HepG2 (cell line): Measurements from ENCODE around the gene DDO. TPM values are rescaled to one million over a fixed set of nuclear protein-coding genes. Genes with fewer than 3 reads are reported as not detected.

Experiments used
- ASH2L ChIP-seq: fragments of 300-600, 200-600 bp; sonication (generic); IDR thresholded peaks from 2 replicates; pipeline ENCODE4 v1.7.0; 2017; ENCODE audit warnings: low read depth, mild to moderate bottlenecking, moderate library complexity, mixed read lengths, low read length; ENCODE audit not compliant: insufficient read length
- BRCA1 ChIP-seq: sonication (generic); formaldehyde crosslinking; IDR thresholded peaks from 2 replicates; pipeline ENCODE4 v1.4.0; 2020; ENCODE audit warnings: missing genetic modification reagents
- CBFB ChIP-seq: sonication (generic); formaldehyde crosslinking; IDR thresholded peaks from 2 replicates; pipeline ENCODE4 v1.4.0; 2020; ENCODE audit warnings: missing genetic modification reagents
- HNF4A ChIP-seq: sonication (generic); formaldehyde crosslinking; IDR thresholded peaks from 2 replicates; pipeline ENCODE4 v1.4.0; 2020; ENCODE audit warnings: missing genetic modification reagents
- IRX3 ChIP-seq: sonication (generic); formaldehyde crosslinking; IDR thresholded peaks from 2 replicates; pipeline ENCODE4 v1.8.1; 2023; ENCODE audit warnings: mild to moderate bottlenecking, low read depth, missing genetic modification reagents, borderline replicate concordance
- KDM3A ChIP-seq: IDR thresholded peaks from 2 replicates; pipeline ENCODE4 v1.6.1; 2018; ENCODE audit warnings: low read depth, missing compliant biosample characterization
- MEIS1 ChIP-seq: sonication (generic); formaldehyde crosslinking; IDR thresholded peaks from 2 replicates; pipeline ENCODE4 v1.9.0; 2021; ENCODE audit warnings: mild to moderate bottlenecking, missing genetic modification reagents, moderate library complexity, borderline replicate concordance
- POLR2A ChIP-seq, 2 experiments: IDR thresholded peaks; 2 replicates each; pipeline ENCODE4 v1.6.1; 2011; ENCODE audit warnings: low read depth in 2 of 2, low read length in 2 of 2, mild to moderate bottlenecking in 1 of 2, moderate library complexity in 1 of 2; ENCODE audit not compliant: insufficient read depth in 1 of 2
- POLR2AphosphoS5 ChIP-seq: IDR thresholded peaks from 2 replicates; pipeline ENCODE4 v1.6.1; 2012; ENCODE audit warnings: low read depth, low read length
- SALL1 ChIP-seq: sonication (generic); formaldehyde crosslinking; IDR thresholded peaks from 2 replicates; pipeline ENCODE4 v1.8.0; 2022; ENCODE audit warnings: mild to moderate bottlenecking, missing genetic modification reagents
- ZKSCAN8 ChIP-seq: IDR thresholded peaks from 2 replicates; pipeline ENCODE4 v1.6.1; 2016; ENCODE audit warnings: borderline replicate concordance, missing genetic modification reagents, missing compliant biosample characterization
- ZNF350 ChIP-seq: sonication (generic); formaldehyde crosslinking; IDR thresholded peaks from 2 replicates; pipeline ENCODE4 v1.4.0; 2020; ENCODE audit warnings: mild to moderate bottlenecking, low read depth, missing genetic modification reagents, borderline replicate concordance
- ZZZ3 ChIP-seq: sonication (generic); formaldehyde crosslinking; IDR thresholded peaks from 2 replicates; pipeline ENCODE4 v1.4.0; 2020; ENCODE audit warnings: missing genetic modification reagents, mild to moderate bottlenecking, borderline replicate concordance
- polyA plus RNA-seq, 8 experiments: library from polyadenylated mRNA; depleted of rRNA in 3 of 8; stranded (reverse) in 7 of 8; unstranded in 1 of 8; fragments of >200 nt; fragmentation: Illumina TruSeq in 4 of 8; extraction: Trizol in 4 of 8; gene quantifications; 2 replicates each; pipeline versions ENCODE4 v1.2.1 to v1.2.3, GENCODE V29; 2011 to 2016; ENCODE audit warnings: low read depth in 4 of 8, missing spikeins in 1 of 8, mixed read lengths in 1 of 8; ENCODE audit not compliant: insufficient read depth in 1 of 8
- total RNA-seq, 5 experiments: library from RNA; depleted of rRNA; stranded (reverse); fragments of >200 nt; fragmentation: Illumina TruSeq; extraction: Trizol; gene quantifications; 2 replicates each; pipeline ENCODE4 v1.2.3, GENCODE V29; 2016; ENCODE audit warnings: low read depth in 1 of 5
- TF ChIP-seq, protein P1 (sequence below): sonication (generic); formaldehyde crosslinking; conservative IDR thresholded peaks from 2 replicates; pipeline ENCODE4 v1.4.0; 2020; ENCODE audit warnings: mild to moderate bottlenecking, missing genetic modification reagents, moderate library complexity
- TF ChIP-seq, protein P2 (sequence below), 2 experiments: IDR thresholded peaks; 2 replicates each; pipeline ENCODE4 v1.6.1; 2011 to 2012; ENCODE audit warnings: low read length in 2 of 2, borderline replicate concordance in 1 of 2, low read depth in 1 of 2, mild to moderate bottlenecking in 1 of 2, moderate library complexity in 1 of 2
- TF ChIP-seq, protein P3 (sequence below): IDR thresholded peaks from 2 replicates; pipeline ENCODE4 v1.6.1; 2018; ENCODE audit warnings: missing genetic modification reagents, mild to moderate bottlenecking, missing compliant biosample characterization
- TF ChIP-seq, protein P4 (sequence below): sonication (generic); formaldehyde crosslinking; IDR thresholded peaks from 2 replicates; pipeline ENCODE4 v1.9.0; 2022; ENCODE audit warnings: low read depth, missing genetic modification reagents
- TF ChIP-seq, protein P5 (sequence below): IDR thresholded peaks from 2 replicates; pipeline ENCODE4 v1.6.1; 2012; ENCODE audit warnings: inconsistent platforms

Gene DDO
- total and polyA plus RNA-seq, 2 of the 13 experiments (the other 11 are each of a cell fraction or from before 2014, with no cell fraction given), result 6.1 to 10.3 TPM

DNA sequence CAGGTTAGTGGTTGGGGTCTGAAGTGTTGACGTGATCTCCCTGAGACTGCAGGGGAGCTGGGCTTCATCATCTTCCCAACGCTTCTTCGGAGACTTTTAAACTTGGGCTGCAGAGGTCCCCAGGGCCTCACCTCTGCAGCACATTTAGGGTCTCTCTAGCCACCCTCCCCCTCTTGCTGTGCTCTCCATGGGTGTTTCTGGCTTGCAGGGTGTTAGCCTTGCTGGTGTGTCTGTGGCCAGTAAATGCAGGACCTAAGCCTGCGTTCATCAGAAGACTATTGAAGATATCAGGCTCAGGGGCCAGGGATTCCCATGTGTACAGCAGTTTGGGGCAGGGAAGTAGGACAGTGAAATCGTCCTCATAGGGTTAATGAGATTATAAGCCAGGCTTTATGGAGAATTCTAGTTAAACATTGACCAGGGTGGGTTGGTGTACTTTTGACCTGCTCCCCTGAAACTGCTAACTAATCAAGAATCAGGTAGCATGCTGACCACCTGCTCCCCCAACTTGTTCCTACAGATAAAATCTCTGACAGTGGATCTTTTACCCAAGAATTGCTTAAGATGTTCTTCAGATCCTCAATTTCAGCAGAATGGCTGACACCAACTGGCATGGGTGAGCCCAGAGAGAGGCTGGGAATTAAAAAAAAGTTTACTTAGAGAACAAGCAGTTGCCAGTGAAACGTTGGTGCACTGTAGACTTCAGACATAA lies 3.8 kb upstream of the DDO start (continued):
- TF ChIP-seq, protein P1, sequence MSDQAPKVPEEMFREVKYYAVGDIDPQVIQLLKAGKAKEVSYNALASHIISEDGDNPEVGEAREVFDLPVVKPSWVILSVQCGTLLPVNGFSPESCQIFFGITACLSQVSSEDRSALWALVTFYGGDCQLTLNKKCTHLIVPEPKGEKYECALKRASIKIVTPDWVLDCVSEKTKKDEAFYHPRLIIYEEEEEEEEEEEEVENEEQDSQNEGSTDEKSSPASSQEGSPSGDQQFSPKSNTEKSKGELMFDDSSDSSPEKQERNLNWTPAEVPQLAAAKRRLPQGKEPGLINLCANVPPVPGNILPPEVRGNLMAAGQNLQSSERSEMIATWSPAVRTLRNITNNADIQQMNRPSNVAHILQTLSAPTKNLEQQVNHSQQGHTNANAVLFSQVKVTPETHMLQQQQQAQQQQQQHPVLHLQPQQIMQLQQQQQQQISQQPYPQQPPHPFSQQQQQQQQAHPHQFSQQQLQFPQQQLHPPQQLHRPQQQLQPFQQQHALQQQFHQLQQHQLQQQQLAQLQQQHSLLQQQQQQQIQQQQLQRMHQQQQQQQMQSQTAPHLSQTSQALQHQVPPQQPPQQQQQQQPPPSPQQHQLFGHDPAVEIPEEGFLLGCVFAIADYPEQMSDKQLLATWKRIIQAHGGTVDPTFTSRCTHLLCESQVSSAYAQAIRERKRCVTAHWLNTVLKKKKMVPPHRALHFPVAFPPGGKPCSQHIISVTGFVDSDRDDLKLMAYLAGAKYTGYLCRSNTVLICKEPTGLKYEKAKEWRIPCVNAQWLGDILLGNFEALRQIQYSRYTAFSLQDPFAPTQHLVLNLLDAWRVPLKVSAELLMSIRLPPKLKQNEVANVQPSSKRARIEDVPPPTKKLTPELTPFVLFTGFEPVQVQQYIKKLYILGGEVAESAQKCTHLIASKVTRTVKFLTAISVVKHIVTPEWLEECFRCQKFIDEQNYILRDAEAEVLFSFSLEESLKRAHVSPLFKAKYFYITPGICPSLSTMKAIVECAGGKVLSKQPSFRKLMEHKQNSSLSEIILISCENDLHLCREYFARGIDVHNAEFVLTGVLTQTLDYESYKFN (CRISPR knock-in tag), result peak; percentile 99
- TF ChIP-seq ZZZ3 (CRISPR knock-in tag), result no peak
- TF ChIP-seq, protein P2, sequence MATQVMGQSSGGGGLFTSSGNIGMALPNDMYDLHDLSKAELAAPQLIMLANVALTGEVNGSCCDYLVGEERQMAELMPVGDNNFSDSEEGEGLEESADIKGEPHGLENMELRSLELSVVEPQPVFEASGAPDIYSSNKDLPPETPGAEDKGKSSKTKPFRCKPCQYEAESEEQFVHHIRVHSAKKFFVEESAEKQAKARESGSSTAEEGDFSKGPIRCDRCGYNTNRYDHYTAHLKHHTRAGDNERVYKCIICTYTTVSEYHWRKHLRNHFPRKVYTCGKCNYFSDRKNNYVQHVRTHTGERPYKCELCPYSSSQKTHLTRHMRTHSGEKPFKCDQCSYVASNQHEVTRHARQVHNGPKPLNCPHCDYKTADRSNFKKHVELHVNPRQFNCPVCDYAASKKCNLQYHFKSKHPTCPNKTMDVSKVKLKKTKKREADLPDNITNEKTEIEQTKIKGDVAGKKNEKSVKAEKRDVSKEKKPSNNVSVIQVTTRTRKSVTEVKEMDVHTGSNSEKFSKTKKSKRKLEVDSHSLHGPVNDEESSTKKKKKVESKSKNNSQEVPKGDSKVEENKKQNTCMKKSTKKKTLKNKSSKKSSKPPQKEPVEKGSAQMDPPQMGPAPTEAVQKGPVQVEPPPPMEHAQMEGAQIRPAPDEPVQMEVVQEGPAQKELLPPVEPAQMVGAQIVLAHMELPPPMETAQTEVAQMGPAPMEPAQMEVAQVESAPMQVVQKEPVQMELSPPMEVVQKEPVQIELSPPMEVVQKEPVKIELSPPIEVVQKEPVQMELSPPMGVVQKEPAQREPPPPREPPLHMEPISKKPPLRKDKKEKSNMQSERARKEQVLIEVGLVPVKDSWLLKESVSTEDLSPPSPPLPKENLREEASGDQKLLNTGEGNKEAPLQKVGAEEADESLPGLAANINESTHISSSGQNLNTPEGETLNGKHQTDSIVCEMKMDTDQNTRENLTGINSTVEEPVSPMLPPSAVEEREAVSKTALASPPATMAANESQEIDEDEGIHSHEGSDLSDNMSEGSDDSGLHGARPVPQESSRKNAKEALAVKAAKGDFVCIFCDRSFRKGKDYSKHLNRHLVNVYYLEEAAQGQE (IDR thresholded peaks at IDR 0.05; ENCODE audit: borderline replicate concordance in 1 of 2, low read depth in 1 of 2, low read length in 2 of 2), result peak in 1 of 2 experiments; percentile 42; a peak in 1 of 4 replicates
- TF ChIP-seq KDM3A, result 0 out of 2 replicates have a peak, but pooled peaks have one; percentile 51
- TF ChIP-seq, protein P3, sequence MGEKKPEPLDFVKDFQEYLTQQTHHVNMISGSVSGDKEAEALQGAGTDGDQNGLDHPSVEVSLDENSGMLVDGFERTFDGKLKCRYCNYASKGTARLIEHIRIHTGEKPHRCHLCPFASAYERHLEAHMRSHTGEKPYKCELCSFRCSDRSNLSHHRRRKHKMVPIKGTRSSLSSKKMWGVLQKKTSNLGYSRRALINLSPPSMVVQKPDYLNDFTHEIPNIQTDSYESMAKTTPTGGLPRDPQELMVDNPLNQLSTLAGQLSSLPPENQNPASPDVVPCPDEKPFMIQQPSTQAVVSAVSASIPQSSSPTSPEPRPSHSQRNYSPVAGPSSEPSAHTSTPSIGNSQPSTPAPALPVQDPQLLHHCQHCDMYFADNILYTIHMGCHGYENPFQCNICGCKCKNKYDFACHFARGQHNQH (CRISPR knock-in tag), result no peak
- TF ChIP-seq, protein P4, sequence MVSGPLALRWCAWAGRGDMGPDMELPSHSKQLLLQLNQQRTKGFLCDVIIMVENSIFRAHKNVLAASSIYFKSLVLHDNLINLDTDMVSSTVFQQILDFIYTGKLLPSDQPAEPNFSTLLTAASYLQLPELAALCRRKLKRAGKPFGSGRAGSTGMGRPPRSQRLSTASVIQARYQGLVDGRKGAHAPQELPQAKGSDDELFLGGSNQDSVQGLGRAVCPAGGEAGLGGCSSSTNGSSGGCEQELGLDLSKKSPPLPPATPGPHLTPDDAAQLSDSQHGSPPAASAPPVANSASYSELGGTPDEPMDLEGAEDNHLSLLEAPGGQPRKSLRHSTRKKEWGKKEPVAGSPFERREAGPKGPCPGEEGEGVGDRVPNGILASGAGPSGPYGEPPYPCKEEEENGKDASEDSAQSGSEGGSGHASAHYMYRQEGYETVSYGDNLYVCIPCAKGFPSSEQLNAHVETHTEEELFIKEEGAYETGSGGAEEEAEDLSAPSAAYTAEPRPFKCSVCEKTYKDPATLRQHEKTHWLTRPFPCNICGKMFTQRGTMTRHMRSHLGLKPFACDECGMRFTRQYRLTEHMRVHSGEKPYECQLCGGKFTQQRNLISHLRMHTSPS (CRISPR knock-in tag), result no peak
- no peak for TF ChIP-seq BRCA1 (CRISPR knock-in tag)
- TF ChIP-seq, protein P5, sequence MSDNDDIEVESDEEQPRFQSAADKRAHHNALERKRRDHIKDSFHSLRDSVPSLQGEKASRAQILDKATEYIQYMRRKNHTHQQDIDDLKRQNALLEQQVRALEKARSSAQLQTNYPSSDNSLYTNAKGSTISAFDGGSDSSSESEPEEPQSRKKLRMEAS, result peak; percentile 29; the same call in 1 of the 2 replicates
- TF ChIP-seq MEIS1 (CRISPR knock-in tag), result no peak
- no peak for TF ChIP-seq ZKSCAN8 (CRISPR knock-in tag)
- TF ChIP-seq POLR2AphosphoS5, result 0 out of 2 replicates have a peak, but pooled peaks have one; percentile 32
- peak; percentile 37; the same call in 1 of the 2 replicates for TF ChIP-seq SALL1
- TF ChIP-seq HNF4A (CRISPR knock-in tag), result peak; percentile 69
- TF ChIP-seq ASH2L, result peak; percentile 100
- TF ChIP-seq CBFB (CRISPR knock-in tag), result no peak
- no peak for TF ChIP-seq IRX3 (CRISPR knock-in tag)
- peak; percentile 51; the same call in 1 of the 2 replicates for TF ChIP-seq ZNF350 (CRISPR knock-in tag)
- TF ChIP-seq POLR2A (IDR thresholded peaks at IDR 0.05; ENCODE audit: insufficient read depth in 1 of 2, low read depth in 2 of 2, low read length in 2 of 2), result peak; percentile 21 to 45; a peak in 1 of 4 replicates
